Keratinocyte (primary cell): ENCODE results near the gene DOCK1. TPM values are rescaled to one million over a fixed set of nuclear protein-coding genes. Genes with fewer than 3 reads are reported as not detected.
A peak's percentile ranks its signal among the peaks of the same experiment; 100 is the strongest.

Experiments used
- DNase-seq: peaks from one replicate; pipeline ENCODE4 v3.0.0-alpha.2; 2011; ENCODE audit warnings: low read depth, missing footprints, low spot score
- FAIRE-seq: peaks from 2 replicates; lab custom pipeline; 2011; peaks lifted over from hg19 to GRCh38; lab: Jason Lieb, UNC
- H2AFZ ChIP-seq: 2 replicates; pipeline ENCODE4 v1.6.0; 2012; ENCODE audit warnings: low read length, control low read depth, inconsistent platforms; ENCODE audit not compliant: control insufficient read depth
- H3K27ac ChIP-seq: 2 replicates; pipeline ENCODE4 v1.5.1; 2011; ENCODE audit warnings: low read length; ENCODE audit not compliant: control insufficient read depth, insufficient read depth
- H3K27me3 ChIP-seq: 3 replicates; pipeline ENCODE4 v1.6.0; 2011; ENCODE audit warnings: low read length; ENCODE audit not compliant: control insufficient read depth, insufficient read depth; ENCODE audit errors: extremely low read depth
- H3K36me3 ChIP-seq, 2 experiments: 2 replicates in 1 of 2; 3 replicates in 1 of 2; pipeline ENCODE4 v1.5.1; 2011; ENCODE audit warnings: low read length in 2 of 2, mild to moderate bottlenecking in 1 of 2; ENCODE audit not compliant: control insufficient read depth in 2 of 2, insufficient read depth in 2 of 2; ENCODE audit errors: extremely low read depth in 1 of 2
- H3K4me1 ChIP-seq: 3 replicates; pipeline ENCODE4 v1.5.1; 2011; ENCODE audit warnings: low read length; ENCODE audit not compliant: control insufficient read depth, insufficient read depth; ENCODE audit errors: extremely low read depth
- H3K4me2 ChIP-seq: 3 replicates; pipeline ENCODE4 v1.6.0; 2011; ENCODE audit warnings: low read depth, low read length; ENCODE audit not compliant: control insufficient read depth, insufficient read depth; ENCODE audit errors: extremely low read depth
- H3K4me3 ChIP-seq, 3 experiments: fragments of 200-600 bp in 1 of 3; sonication (generic) in 1 of 3; 2 replicates in 2 of 3; 3 replicates in 1 of 3; pipeline ENCODE4 v1.5.1; 2011 to 2016; ENCODE audit warnings: low read length in 3 of 3, mild to moderate bottlenecking in 3 of 3, control low read depth in 2 of 3, inconsistent platforms in 1 of 3, low read depth in 1 of 3, mixed read lengths in 1 of 3, mixed run types in 1 of 3, moderate library complexity in 1 of 3; ENCODE audit not compliant: control insufficient read depth in 2 of 3, insufficient read depth in 2 of 3; ENCODE audit errors: extremely low read depth in 1 of 3
- H3K79me2 ChIP-seq: 2 replicates; pipeline ENCODE4 v1.6.0; 2012; ENCODE audit warnings: low read length; ENCODE audit not compliant: control insufficient read depth, insufficient read depth
- H3K9ac ChIP-seq: 3 replicates; pipeline ENCODE4 v1.6.0; 2011; ENCODE audit warnings: low read length; ENCODE audit not compliant: control insufficient read depth, insufficient read depth; ENCODE audit errors: extremely low read depth
- H3K9me1 ChIP-seq: 3 replicates; pipeline ENCODE4 v1.6.0; 2011; ENCODE audit warnings: low read length; ENCODE audit not compliant: control insufficient read depth, insufficient read depth; ENCODE audit errors: extremely low read depth
- H3K9me3 ChIP-seq: 2 replicates; pipeline ENCODE4 v1.5.1; 2012; ENCODE audit warnings: low read depth, low read length; ENCODE audit not compliant: control insufficient read depth
- H4K20me1 ChIP-seq: 3 replicates; pipeline ENCODE4 v1.6.0; 2011; ENCODE audit warnings: low read length; ENCODE audit not compliant: control insufficient read depth, insufficient read depth; ENCODE audit errors: extremely low read depth
- CTCF ChIP-seq, 3 experiments: IDR thresholded peaks in 1 of 3; conservative IDR thresholded peaks in 1 of 3; optimal IDR thresholded peaks in 1 of 3; 2 replicates in 2 of 3; 3 replicates in 1 of 3; pipeline versions ENCODE3 to v1.5.1; 2011; ENCODE audit warnings: low read length in 3 of 3, mild to moderate bottlenecking in 3 of 3, moderate library complexity in 2 of 3, control low read depth in 1 of 3, inconsistent platforms in 1 of 3; ENCODE audit not compliant: insufficient read depth in 2 of 3; ENCODE audit errors: extremely low read depth in 1 of 3
- EZH2 ChIP-seq: IDR thresholded peaks from one replicate; pipeline ENCODE4 v1.6.1; 2012; ENCODE audit warnings: inconsistent platforms, mild to moderate bottlenecking, low read length, moderate library complexity
- dilution Hi-C: fragments of 300-500 bp; cut with MboI; formaldehyde crosslinking; loops from one replicate; pipeline ENCODE4 v1.7.0; 2020; ENCODE audit warnings: low sequenced_read_pairs; ENCODE audit not compliant: extremely low pct_ligation_motif_present
- polyA plus RNA-seq, 5 experiments: library from polyadenylated mRNA; depleted of rRNA in 3 of 5; stranded (reverse) in 3 of 5; stranded (forward) in 1 of 5; unstranded in 1 of 5; fragments of >200 nt; gene quantifications; 1 replicate in 1 of 5; 2 replicates in 3 of 5; 3 replicates in 1 of 5; pipeline versions ENCODE4 v1.2.1 to v1.2.3, GENCODE V29; 2011 to 2012; ENCODE audit warnings: missing spikeins in 2 of 5, low read depth in 1 of 5, low replicate concordance in 1 of 5

The DOCK1 gene
- polyA plus RNA-seq, 1 donor (not counting 4 experiments of a cell fraction or from before 2014, with no cell fraction given): 15.7 TPM

GRCh38 chr10:126908729-126909128, 3.5 kb downstream of the DOCK1 start:
- FAIRE-seq (no peak), DNase-seq (no peak)
- Histone ChIP-seq H3K9me3 (no peaks in the 10 kb centered on the region), H3K36me3 (peaks cover 0 to 3% of the 10 kb centered on the region in 2 experiments), H3K9me1 (no peaks in the 10 kb centered on the region), H2AFZ (no peak overlapping the region), H3K4me2 (no peak overlapping the region), H3K27me3 (no peaks in the 10 kb centered on the region), H3K27ac (no peak overlapping the region), H3K9ac (no peak overlapping the region), H4K20me1 (no peaks in the 10 kb centered on the region), H3K4me3 (no peak overlapping the region), H3K4me1 (peaks cover 45% of the 10 kb centered on the region), H3K79me2 (peaks cover 74% of the 10 kb centered on the region)
- TF ChIP-seq EZH2 (no peak), CTCF (optimal IDR thresholded peaks at IDR 0.05 in 1 of 3, IDR thresholded peaks at IDR 0.05 in 1 of 3, conservative IDR thresholded peaks at IDR 0.05 in 1 of 3; ENCODE audit: extremely low read depth in 1 of 3, insufficient read depth in 2 of 3, low read length in 3 of 3) (no peak)
- dilution Hi-C loops: no loop called here

- Histone ChIP-seq H3K9me1 (no peaks in the 10 kb centered on the region), H4K20me1 (peaks cover 4% of the 10 kb centered on the region), H3K27ac (no peak overlapping the region), H3K4me3 (no peak overlapping the region), H3K36me3 (peaks cover 0 to 3% of the 10 kb centered on the region in 2 experiments), H3K9ac (no peak overlapping the region), H3K4me2 (no peak overlapping the region), H3K9me3 (no peaks in the 10 kb centered on the region), H2AFZ (no peak overlapping the region), H3K79me2 (peaks cover 78% of the 10 kb centered on the region), H3K27me3 (no peaks in the 10 kb centered on the region), H3K4me1 (peaks cover 42% of the 10 kb centered on the region)
- dilution Hi-C loops: no loop called here
- TF ChIP-seq EZH2 (no peak), CTCF (optimal IDR thresholded peaks at IDR 0.05 in 1 of 3, IDR thresholded peaks at IDR 0.05 in 1 of 3, conservative IDR thresholded peaks at IDR 0.05 in 1 of 3; ENCODE audit: extremely low read depth in 1 of 3, insufficient read depth in 2 of 3, low read length in 3 of 3) (no peak)
- peak; percentile 69 for FAIRE-seq
- DNase-seq: no peak
Observed at GRCh38 chr10:126909147-126909546, 3.9 kb downstream of the DOCK1 start.
